AG10803 (cell line): ENCODE measurements around the gene LMOD3.

Source experiments
- DNase-seq: peaks from one replicate; pipeline ENCODE4 v3.0.0; 2010; ENCODE audit warnings: low read depth
- H3K4me3 ChIP-seq: 2 replicates; pipeline ENCODE4 v1.5.1; 2011; ENCODE audit warnings: mild to moderate bottlenecking, low read length, control low read depth
- TF ChIP-seq, protein P1 (sequence below): conservative IDR thresholded peaks from 2 replicates; pipeline ENCODE4 v1.5.1; 2011; ENCODE audit warnings: mild to moderate bottlenecking, low read length, control low read depth, inconsistent platforms

LMOD3 gene

DNA sequence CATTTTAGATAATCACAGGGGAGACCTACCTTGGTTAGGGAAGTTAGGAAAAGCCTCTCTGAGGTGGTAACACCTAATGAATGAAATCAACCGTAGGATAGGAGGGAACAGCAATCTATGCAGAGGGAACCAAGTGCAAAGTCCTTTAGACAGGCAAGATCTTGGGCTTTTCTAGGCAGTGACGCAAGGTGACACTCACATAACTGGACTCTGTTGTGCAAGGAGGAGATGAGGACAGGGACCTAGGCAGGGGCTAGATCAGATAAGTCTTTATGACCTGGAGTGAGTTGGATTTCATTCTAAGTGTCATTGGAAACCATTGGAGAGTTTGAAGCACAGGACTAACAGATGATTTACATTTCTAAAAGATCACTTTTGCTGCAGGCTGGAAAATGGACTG is 4.6 kb upstream of the LMOD3 start:
- H3K4me3 ChIP-seq, result no peak overlapping the region
- TF ChIP-seq, protein P1, sequence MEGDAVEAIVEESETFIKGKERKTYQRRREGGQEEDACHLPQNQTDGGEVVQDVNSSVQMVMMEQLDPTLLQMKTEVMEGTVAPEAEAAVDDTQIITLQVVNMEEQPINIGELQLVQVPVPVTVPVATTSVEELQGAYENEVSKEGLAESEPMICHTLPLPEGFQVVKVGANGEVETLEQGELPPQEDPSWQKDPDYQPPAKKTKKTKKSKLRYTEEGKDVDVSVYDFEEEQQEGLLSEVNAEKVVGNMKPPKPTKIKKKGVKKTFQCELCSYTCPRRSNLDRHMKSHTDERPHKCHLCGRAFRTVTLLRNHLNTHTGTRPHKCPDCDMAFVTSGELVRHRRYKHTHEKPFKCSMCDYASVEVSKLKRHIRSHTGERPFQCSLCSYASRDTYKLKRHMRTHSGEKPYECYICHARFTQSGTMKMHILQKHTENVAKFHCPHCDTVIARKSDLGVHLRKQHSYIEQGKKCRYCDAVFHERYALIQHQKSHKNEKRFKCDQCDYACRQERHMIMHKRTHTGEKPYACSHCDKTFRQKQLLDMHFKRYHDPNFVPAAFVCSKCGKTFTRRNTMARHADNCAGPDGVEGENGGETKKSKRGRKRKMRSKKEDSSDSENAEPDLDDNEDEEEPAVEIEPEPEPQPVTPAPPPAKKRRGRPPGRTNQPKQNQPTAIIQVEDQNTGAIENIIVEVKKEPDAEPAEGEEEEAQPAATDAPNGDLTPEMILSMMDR, result no peak
- DNase-seq, result no peak

DNA sequence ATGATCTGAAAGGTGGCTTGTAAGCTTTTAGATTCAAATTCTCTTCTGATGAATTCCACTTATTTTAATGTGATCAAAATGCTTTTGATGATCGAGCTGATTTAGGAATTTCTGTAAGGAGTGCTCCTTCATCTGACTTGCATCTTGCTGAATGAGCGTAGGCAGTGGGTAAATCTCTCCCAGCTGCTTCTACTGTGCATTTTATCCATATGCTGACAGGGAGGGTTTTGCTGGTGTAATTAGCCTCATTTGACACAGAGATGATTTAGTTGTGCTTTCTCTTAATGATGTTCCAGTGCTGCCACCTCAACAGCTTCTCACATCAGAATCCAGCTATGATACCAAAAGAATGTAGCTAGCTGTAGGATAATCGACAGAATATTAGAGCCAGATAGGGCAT is 3.8 kb upstream of the LMOD3 start:
- no peak for DNase-seq
- no peak overlapping the region for H3K4me3 ChIP-seq
- TF ChIP-seq, protein P1, result no peak

DNA sequence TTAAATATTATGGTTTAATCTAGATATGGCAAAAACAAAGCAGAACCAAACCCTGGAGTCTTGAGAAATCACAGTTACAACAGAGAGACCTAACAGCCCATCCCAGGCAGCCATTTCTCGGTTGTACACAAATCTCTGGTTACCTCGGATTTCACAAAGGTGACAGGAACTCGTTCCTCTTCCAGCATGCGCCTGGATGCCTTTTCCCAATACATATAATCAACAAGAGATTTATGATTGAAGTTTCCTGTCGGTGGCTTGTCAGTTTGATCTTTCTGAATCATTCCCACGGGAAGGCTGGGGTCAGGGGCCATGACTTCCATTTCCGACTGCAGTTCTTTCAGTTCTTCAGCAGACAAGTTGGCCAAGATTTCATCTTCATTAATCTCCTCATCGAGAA is 445 bp downstream of the LMOD3 start:
- TF ChIP-seq, protein P1, result no peak
- no peak for DNase-seq
- no peak overlapping the region for H3K4me3 ChIP-seq

DNA sequence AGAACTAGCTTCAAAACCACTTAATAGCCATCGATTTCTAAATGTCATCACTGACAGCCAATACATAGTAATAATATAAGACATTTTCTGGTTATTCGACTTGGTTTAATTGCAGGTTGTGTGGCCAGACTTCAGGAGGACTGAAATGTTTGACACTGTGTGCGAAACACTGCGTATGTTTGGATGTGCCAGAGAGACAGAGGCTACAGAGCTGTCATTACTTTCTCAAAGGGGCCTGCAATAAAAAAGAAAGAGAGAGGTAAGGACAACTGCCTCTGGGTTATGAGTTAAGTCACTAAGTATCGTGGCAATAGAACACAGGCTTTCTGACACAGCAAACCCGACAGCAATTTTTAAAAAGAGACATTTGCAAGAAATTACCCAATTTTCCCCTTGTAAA is 882 bp downstream of the LMOD3 start:
- DNase-seq, result no peak
- no peak overlapping the region for H3K4me3 ChIP-seq
- TF ChIP-seq, protein P1, result no peak

DNA sequence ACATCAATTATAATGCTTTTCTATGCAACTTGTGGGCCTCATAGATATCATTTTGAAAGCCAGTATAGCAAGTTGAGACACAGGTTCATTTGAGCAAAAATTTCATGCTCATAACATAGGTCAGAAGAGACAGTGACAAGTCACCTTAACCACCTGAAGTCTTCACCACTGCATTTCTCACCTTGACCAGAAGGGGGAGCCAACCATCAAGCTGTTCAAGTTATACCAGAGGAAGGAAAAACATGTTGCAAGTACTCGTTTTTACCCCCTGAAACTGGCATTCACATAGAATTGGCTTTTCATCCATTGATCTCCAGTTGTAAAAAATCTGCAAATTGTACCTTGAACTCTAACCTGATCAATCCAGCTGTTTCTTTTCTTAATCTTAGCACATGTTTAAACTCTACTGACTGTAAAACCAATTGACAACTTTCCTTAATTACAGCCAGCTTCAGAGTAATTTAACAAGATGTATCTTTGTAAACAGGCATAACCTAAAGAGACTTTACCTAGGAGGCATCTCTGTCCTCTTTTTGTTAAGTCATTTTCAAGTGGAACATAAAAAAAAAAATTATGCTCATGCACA is 1.4 kb downstream of the LMOD3 start:
- DNase-seq, result peak; percentile 63
- no peak overlapping the region for H3K4me3 ChIP-seq
- TF ChIP-seq, protein P1, result peak; percentile 99

DNA sequence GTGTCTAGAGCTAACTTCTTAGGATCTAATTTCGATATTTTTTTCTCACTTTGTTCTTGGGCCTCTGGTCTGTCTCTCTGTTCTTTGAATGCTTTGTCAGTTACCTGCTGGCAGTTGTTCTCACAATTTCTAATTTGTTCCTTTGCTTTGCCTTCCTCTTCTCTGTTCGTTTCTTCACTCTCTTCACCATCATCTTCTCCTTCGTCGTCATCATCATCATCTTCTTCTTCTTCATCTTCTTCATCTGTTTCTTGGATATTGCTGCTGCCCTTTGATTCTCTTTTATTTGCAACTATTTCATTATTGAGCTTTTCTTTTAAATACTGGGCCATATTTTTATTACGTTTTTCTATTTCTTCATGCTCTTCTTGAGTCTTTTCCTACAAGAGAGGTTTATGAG is 2.7 kb downstream of the LMOD3 start:
- TF ChIP-seq, protein P1, result no peak
- H3K4me3 ChIP-seq, result no peak overlapping the region
- no peak for DNase-seq

DNA sequence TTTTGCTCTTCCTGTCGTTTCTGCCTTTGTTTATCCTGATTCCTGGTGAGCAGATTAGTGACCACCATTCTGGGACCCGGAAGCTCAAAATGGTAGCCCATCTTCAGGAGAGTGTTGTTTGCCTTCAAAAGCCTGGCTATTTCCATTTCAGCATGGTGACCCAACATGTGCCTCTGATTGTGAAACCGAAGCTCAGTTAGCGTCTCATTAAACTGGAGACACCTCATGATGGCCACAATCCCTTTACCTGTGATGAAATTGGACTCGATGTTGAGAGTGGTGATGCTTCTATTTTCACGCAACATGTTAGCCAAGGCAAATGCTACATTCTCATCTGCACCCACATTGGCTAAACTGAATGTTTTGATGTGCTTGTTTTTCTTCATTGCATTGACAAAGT is 3.3 kb downstream of the LMOD3 start:
- DNase-seq, result no peak
- H3K4me3 ChIP-seq, result no peak overlapping the region
- TF ChIP-seq, protein P1, result no peak
